HUES48 (cell line): Measurements from ENCODE around the gene SLC7A4.

Experiments used
- H3K27ac ChIP-seq: one replicate; pipeline ENCODE4 v1.7.0; 2013; ENCODE audit warnings: low read depth, low read length, inconsistent platforms
- H3K27me3 ChIP-seq: 2 replicates; pipeline ENCODE4 v1.6.1; 2013; ENCODE audit warnings: mild to moderate bottlenecking, low read length; ENCODE audit not compliant: control insufficient read depth, insufficient read depth
- H3K36me3 ChIP-seq: 2 replicates; pipeline ENCODE4 v1.6.1; 2013; ENCODE audit warnings: low read length; ENCODE audit not compliant: control insufficient read depth, insufficient read depth
- H3K4me1 ChIP-seq: 2 replicates; pipeline ENCODE4 v1.6.1; 2013; ENCODE audit warnings: mild to moderate bottlenecking, low read length; ENCODE audit not compliant: control insufficient read depth, insufficient read depth
- H3K4me3 ChIP-seq: 2 replicates; pipeline ENCODE4 v1.5.1; 2013; ENCODE audit warnings: mild to moderate bottlenecking, low read depth, low read length
- H3K9ac ChIP-seq: 2 replicates; pipeline ENCODE4 v1.6.1; 2013; ENCODE audit warnings: mild to moderate bottlenecking, low read depth, low read length, moderate library complexity
- H3K9me3 ChIP-seq: 2 replicates; pipeline ENCODE4 v1.6.1; 2013; ENCODE audit warnings: low read length; ENCODE audit not compliant: control insufficient read depth, insufficient read depth

SLC7A4 gene

GRCh38 chr22:21025763-21026755 is 6.3 kb downstream of the SLC7A4 start:
- H3K9me3 ChIP-seq: no peaks in the 10 kb centered on the region
- no peaks in the 10 kb centered on the region for H3K36me3 ChIP-seq
- H3K9ac ChIP-seq: no peak overlapping the region
- H3K4me3 ChIP-seq: no peak overlapping the region
- H3K27me3 ChIP-seq: peaks cover 6% of the 10 kb centered on the region
- H3K4me1 ChIP-seq: no peaks in the 10 kb centered on the region
- H3K27ac ChIP-seq: no peak overlapping the region

- Histone ChIP-seq H3K27me3 (no peaks in the 10 kb centered on the region), H3K4me1 (no peaks in the 10 kb centered on the region), H3K27ac (no peak overlapping the region), H3K36me3 (no peaks in the 10 kb centered on the region), H3K9me3 (no peaks in the 10 kb centered on the region), H3K9ac (no peak overlapping the region), H3K4me3 (no peak overlapping the region)
Measured at GRCh38 chr22:21025266-21025665, 7.1 kb downstream of the SLC7A4 start.

GRCh38 chr22:21022955-21023614 is 9.3 kb downstream of the SLC7A4 start:
- Histone ChIP-seq H3K4me1 (no peaks in the 10 kb centered on the region), H3K9me3 (no peaks in the 10 kb centered on the region), H3K4me3 (no peak overlapping the region), H3K36me3 (no peaks in the 10 kb centered on the region), H3K27me3 (no peaks in the 10 kb centered on the region), H3K27ac (no peak overlapping the region), H3K9ac (no peak overlapping the region)

- no peaks in the 10 kb centered on the region for H3K4me1 ChIP-seq
- no peak overlapping the region for H3K9ac ChIP-seq
- H3K9me3 ChIP-seq: no peaks in the 10 kb centered on the region
- H3K36me3 ChIP-seq: no peaks in the 10 kb centered on the region
- no peak overlapping the region for H3K4me3 ChIP-seq
- H3K27me3 ChIP-seq: no peaks in the 10 kb centered on the region
- H3K27ac ChIP-seq: no peak overlapping the region
Measured at GRCh38 chr22:21022507-21022906, 9.9 kb downstream of the SLC7A4 start.

- H3K4me3 ChIP-seq: no peak overlapping the region
- no peaks in the 10 kb centered on the region for H3K9me3 ChIP-seq
- H3K36me3 ChIP-seq: no peaks in the 10 kb centered on the region
- no peaks in the 10 kb centered on the region for H3K4me1 ChIP-seq
- no peak overlapping the region for H3K9ac ChIP-seq
- H3K27me3 ChIP-seq: no peaks in the 10 kb centered on the region
- H3K27ac ChIP-seq: no peak overlapping the region
Measured at GRCh38 chr22:21020802-21021429, 11.4 kb downstream of the SLC7A4 start.

- no peaks in the 10 kb centered on the region for H3K36me3 ChIP-seq
- no peak overlapping the region for H3K4me3 ChIP-seq
- H3K9me3 ChIP-seq: no peaks in the 10 kb centered on the region
- peaks cover 9% of the 10 kb centered on the region for H3K4me1 ChIP-seq
- no peak overlapping the region for H3K27ac ChIP-seq
- no peak overlapping the region for H3K9ac ChIP-seq
- H3K27me3 ChIP-seq: peaks cover 8% of the 10 kb centered on the region
Measured at GRCh38 chr22:21018314-21018713, 14.0 kb downstream of the SLC7A4 start.

- peaks cover 9% of the 10 kb centered on the region for H3K4me1 ChIP-seq
- no peaks in the 10 kb centered on the region for H3K9me3 ChIP-seq
- H3K27me3 ChIP-seq: peaks cover 12% of the 10 kb centered on the region
- no peak overlapping the region for H3K4me3 ChIP-seq
- H3K9ac ChIP-seq: no peak overlapping the region
- no peak overlapping the region for H3K27ac ChIP-seq
- H3K36me3 ChIP-seq: no peaks in the 10 kb centered on the region
Measured at GRCh38 chr22:21016644-21017420, 15.5 kb downstream of the SLC7A4 start.

GRCh38 chr22:21015466-21016006 is 16.8 kb downstream of the SLC7A4 start:
- H3K36me3 ChIP-seq: no peaks in the 10 kb centered on the region
- no peak overlapping the region for H3K4me3 ChIP-seq
- H3K9ac ChIP-seq: no peak overlapping the region
- no peak overlapping the region for H3K27ac ChIP-seq
- H3K4me1 ChIP-seq: peaks cover 12% of the 10 kb centered on the region
- peaks cover 12% of the 10 kb centered on the region for H3K27me3 ChIP-seq
- no peaks in the 10 kb centered on the region for H3K9me3 ChIP-seq

GRCh38 chr22:21014726-21015465 is 17.5 kb downstream of the SLC7A4 start, which contains the start of gene P2RX6:
Gene P2RX6, plus strand, starts transcription at chr22:21015165. Its CDS starts 10 bp downstream, at chr22:21015175.
- Histone ChIP-seq H3K27me3 (peaks cover 12% of the 10 kb centered on the region), H3K36me3 (no peaks in the 10 kb centered on the region), H3K9me3 (no peaks in the 10 kb centered on the region), H3K4me1 (peaks cover 19% of the 10 kb centered on the region), H3K4me3 (peak within 1 kb of the TSS; percentile 84), H3K27ac (peak within 1 kb of the TSS; percentile 76), H3K9ac (0 out of 2 replicates have a peak within 1 kb of the TSS, but pooled peaks have one; percentile 10)
